H9 (cell line): ENCODE measurements around the gene MORN5. TPM values are rescaled to one million over a fixed set of nuclear protein-coding genes. Genes with fewer than 3 reads are reported as not detected.

Experiments used
- DNase-seq: peaks from one replicate; pipeline ENCODE4 v3.0.0-alpha.2; 2017
- H2AFZ ChIP-seq: one replicate; pipeline ENCODE4 v1.6.1; 2013; ENCODE audit warnings: mild to moderate bottlenecking, low read length, control low read depth, moderate library complexity
- H2AK5ac ChIP-seq: 2 replicates; pipeline ENCODE4 v1.6.1; 2013; ENCODE audit warnings: low read length, control low read depth, mixed read lengths; ENCODE audit not compliant: insufficient read length
- H2BK120ac ChIP-seq: one replicate; pipeline ENCODE4 v1.6.1; 2013; ENCODE audit warnings: low read depth, mild to moderate bottlenecking, low read length, control low read depth, inconsistent platforms; ENCODE audit not compliant: poor library complexity, severe bottlenecking
- H2BK12ac ChIP-seq: 2 replicates; pipeline ENCODE4 v1.6.1; 2013; ENCODE audit warnings: low read length, control low read depth, mixed read lengths, low read depth; ENCODE audit not compliant: insufficient read length
- H2BK15ac ChIP-seq: 2 replicates; pipeline ENCODE4 v1.6.1; 2013; ENCODE audit warnings: low read depth, low read length, control low read depth
- H2BK20ac ChIP-seq: one replicate; pipeline ENCODE4 v1.6.1; 2013; ENCODE audit warnings: low read depth, mild to moderate bottlenecking, low read length, control low read depth, inconsistent platforms; ENCODE audit not compliant: poor library complexity, severe bottlenecking
- H2BK5ac ChIP-seq: 2 replicates; pipeline ENCODE4 v1.6.1; 2013; ENCODE audit warnings: low read length, control low read depth, mixed read lengths; ENCODE audit not compliant: insufficient read length
- H3K14ac ChIP-seq: 2 replicates; pipeline ENCODE4 v1.6.1; 2013; ENCODE audit warnings: low read length, control low read depth; ENCODE audit not compliant: insufficient read depth
- H3K18ac ChIP-seq: 2 replicates; pipeline ENCODE4 v1.6.1; 2013; ENCODE audit warnings: low read depth, mild to moderate bottlenecking, mixed read lengths, low read length, control low read depth; ENCODE audit not compliant: insufficient read length
- H3K23ac ChIP-seq: 2 replicates; pipeline ENCODE4 v1.6.1; 2013; ENCODE audit warnings: low read length, control low read depth, mixed read lengths, low read depth; ENCODE audit not compliant: insufficient read length
- H3K23me2 ChIP-seq: 2 replicates; pipeline ENCODE4 v1.6.1; 2013; ENCODE audit warnings: low read depth, mild to moderate bottlenecking, mixed read lengths, low read length, control low read depth; ENCODE audit not compliant: insufficient read length, poor library complexity, severe bottlenecking
- H3K27ac ChIP-seq: 2 replicates; pipeline ENCODE4 v1.5.1; 2013; ENCODE audit warnings: low read length, control low read depth, mixed read lengths, low read depth; ENCODE audit not compliant: insufficient read length
- H3K27me3 ChIP-seq: 2 replicates; pipeline ENCODE4 v1.6.1; 2013; ENCODE audit warnings: low read length, control low read depth, inconsistent platforms; ENCODE audit not compliant: insufficient read depth
- H3K4ac ChIP-seq: 2 replicates; pipeline ENCODE4 v1.6.1; 2013; ENCODE audit warnings: low read depth, mild to moderate bottlenecking, control low read depth, inconsistent platforms, low read length, moderate library complexity
- H3K4me1 ChIP-seq: 2 replicates; pipeline ENCODE4 v1.6.1; 2013; ENCODE audit warnings: low read length, control low read depth, inconsistent platforms; ENCODE audit not compliant: insufficient read depth
- H3K4me2 ChIP-seq: 2 replicates; pipeline ENCODE4 v1.6.1; 2013; ENCODE audit warnings: low read length, control low read depth, mixed read lengths; ENCODE audit not compliant: insufficient read length, insufficient read depth
- H3K56ac ChIP-seq: 2 replicates; pipeline ENCODE4 v1.6.1; 2013; ENCODE audit warnings: low read depth, mild to moderate bottlenecking, mixed read lengths, low read length, control low read depth; ENCODE audit not compliant: insufficient read length
- H3K79me1 ChIP-seq: 2 replicates; pipeline ENCODE4 v1.6.1; 2013; ENCODE audit warnings: low read depth, mild to moderate bottlenecking, moderate library complexity, low read length, control low read depth, inconsistent platforms; ENCODE audit not compliant: insufficient read depth, poor library complexity, severe bottlenecking
- H3K79me2 ChIP-seq: 2 replicates; pipeline ENCODE4 v1.6.1; 2013; ENCODE audit warnings: low read length, control low read depth, inconsistent platforms; ENCODE audit not compliant: insufficient read depth
- H3K9ac ChIP-seq: 2 replicates; pipeline ENCODE4 v1.6.1; 2013; ENCODE audit warnings: low read length, control low read depth, mixed read lengths; ENCODE audit not compliant: insufficient read length; ENCODE audit errors: extremely low read depth
- H3K9me3 ChIP-seq: one replicate; pipeline ENCODE4 v1.6.1; 2013; ENCODE audit warnings: low read depth, low read length, inconsistent platforms; ENCODE audit not compliant: control insufficient read depth
- H3T11ph ChIP-seq: one replicate; pipeline ENCODE4 v1.6.1; 2013; ENCODE audit warnings: mild to moderate bottlenecking, low read length, control low read depth, inconsistent platforms
- H4K20me1 ChIP-seq: one replicate; pipeline ENCODE4 v1.6.1; 2013; ENCODE audit not compliant: control insufficient read depth, insufficient read length, insufficient read depth
- H4K5ac ChIP-seq: 2 replicates; pipeline ENCODE4 v1.6.1; 2013; ENCODE audit warnings: low read depth, mild to moderate bottlenecking, mixed read lengths, low read length, control low read depth; ENCODE audit not compliant: insufficient read length
- H4K8ac ChIP-seq: replicated peaks from 2 replicates; pipeline ENCODE4 v1.6.1; 2013; ENCODE audit warnings: low read length, control low read depth, mixed read lengths, low read depth; ENCODE audit not compliant: insufficient read length
- H4K91ac ChIP-seq: 2 replicates; pipeline ENCODE4 v1.6.1; 2013; ENCODE audit warnings: low read depth, mild to moderate bottlenecking, moderate library complexity, mixed read lengths, low read length, control low read depth; ENCODE audit not compliant: insufficient read length
- H3K27ac Mint-ChIP-seq, 3 experiments: 2 replicates in 2 of 3; 3 replicates in 1 of 3; pipeline ENCODE4 v1.8.0; 2020 to 2021; ENCODE audit warnings: mixed read lengths in 3 of 3, mild to moderate bottlenecking in 1 of 3, moderate library complexity in 1 of 3
- H3K27me3 Mint-ChIP-seq: 2 replicates; pipeline ENCODE4 v1.8.0; 2021; ENCODE audit warnings: low read depth, mild to moderate bottlenecking, moderate library complexity, mixed read lengths
- H3K36me3 Mint-ChIP-seq, 3 experiments: 2 replicates in 2 of 3; 3 replicates in 1 of 3; pipeline ENCODE4 v1.8.0; 2020 to 2021; ENCODE audit warnings: low read depth in 3 of 3, mixed read lengths in 3 of 3; ENCODE audit not compliant: insufficient read depth in 1 of 3
- H3K4me1 Mint-ChIP-seq, 2 experiments: 2 replicates each; pipeline ENCODE4 v1.8.0; 2020; ENCODE audit warnings: mixed read lengths in 2 of 2
- H3K4me3 Mint-ChIP-seq, 2 experiments: 2 replicates in 1 of 2; 3 replicates in 1 of 2; pipeline ENCODE4 v1.8.0; 2020 to 2021; ENCODE audit warnings: mild to moderate bottlenecking in 2 of 2, mixed read lengths in 2 of 2, moderate library complexity in 1 of 2
- H3K9me3 Mint-ChIP-seq, 2 experiments: 2 replicates in 1 of 2; 3 replicates in 1 of 2; pipeline ENCODE4 v1.8.0; 2020; ENCODE audit warnings: mild to moderate bottlenecking in 2 of 2, mixed read lengths in 2 of 2, moderate library complexity in 1 of 2
- WGBS: extraction: QIAGEN DNeasy Blood & Tissue Kit; methylation state at CpG from one replicate; pipeline ENCODE4 v1.1.7; 2013; ENCODE audit warnings: missing lambda C conversion rate, low lambda C conversion rate, mixed read lengths; ENCODE audit not compliant: insufficient read length; ENCODE audit errors: extremely low coverage; 5-methylcytosine and 5-hydroxymethylcytosine counted together
- total RNA-seq: library from RNA; stranded (reverse); gene quantifications from 2 replicates; pipeline ENCODE4 v1.2.1, GENCODE V29; 2021
- TF ChIP-seq, protein P1 (sequence below): fragments of 200-600 bp; sonication (generic); conservative IDR thresholded peaks from 3 replicates; pipeline ENCODE4 v1.8.0; 2021; ENCODE audit warnings: antibody characterized with exemption, mild to moderate bottlenecking

Gene MORN5
- total RNA-seq, 1 experiment from 2014 or later: not detected

GRCh38 chr9:122184551-122184950 lies 24.8 kb downstream of the MORN5 start:
- whole genome bisulfite sequencing: no CpG with 5 or more reads among the region's 1 CpG

More at GRCh38 chr9:122184551-122184950, 24.8 kb downstream of the MORN5 start:
- no peak overlapping the region for H3K27ac ChIP-seq
- no peak overlapping the region for H3K4me3 Mint-ChIP-seq
- no peak overlapping the region for H2BK15ac ChIP-seq
- no peak overlapping the region for H3K4ac ChIP-seq
- TF ChIP-seq, protein P1, sequence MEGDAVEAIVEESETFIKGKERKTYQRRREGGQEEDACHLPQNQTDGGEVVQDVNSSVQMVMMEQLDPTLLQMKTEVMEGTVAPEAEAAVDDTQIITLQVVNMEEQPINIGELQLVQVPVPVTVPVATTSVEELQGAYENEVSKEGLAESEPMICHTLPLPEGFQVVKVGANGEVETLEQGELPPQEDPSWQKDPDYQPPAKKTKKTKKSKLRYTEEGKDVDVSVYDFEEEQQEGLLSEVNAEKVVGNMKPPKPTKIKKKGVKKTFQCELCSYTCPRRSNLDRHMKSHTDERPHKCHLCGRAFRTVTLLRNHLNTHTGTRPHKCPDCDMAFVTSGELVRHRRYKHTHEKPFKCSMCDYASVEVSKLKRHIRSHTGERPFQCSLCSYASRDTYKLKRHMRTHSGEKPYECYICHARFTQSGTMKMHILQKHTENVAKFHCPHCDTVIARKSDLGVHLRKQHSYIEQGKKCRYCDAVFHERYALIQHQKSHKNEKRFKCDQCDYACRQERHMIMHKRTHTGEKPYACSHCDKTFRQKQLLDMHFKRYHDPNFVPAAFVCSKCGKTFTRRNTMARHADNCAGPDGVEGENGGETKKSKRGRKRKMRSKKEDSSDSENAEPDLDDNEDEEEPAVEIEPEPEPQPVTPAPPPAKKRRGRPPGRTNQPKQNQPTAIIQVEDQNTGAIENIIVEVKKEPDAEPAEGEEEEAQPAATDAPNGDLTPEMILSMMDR: no peak
- no peaks in the 10 kb centered on the region for H3K79me2 ChIP-seq
- no peak overlapping the region for H4K5ac ChIP-seq
- no peak overlapping the region for H2BK5ac ChIP-seq
- no peak overlapping the region for H2BK120ac ChIP-seq
- no peak overlapping the region for H3K14ac ChIP-seq
- H4K8ac ChIP-seq: no peak overlapping the region
- H3K4me1 ChIP-seq: no peaks in the 10 kb centered on the region
- H3K23ac ChIP-seq: no peak overlapping the region
- no peaks in the 10 kb centered on the region for H3K36me3 Mint-ChIP-seq
- H3K27ac Mint-ChIP-seq: no peak overlapping the region
- H2BK12ac ChIP-seq: no peak overlapping the region
- no peaks in the 10 kb centered on the region for H3K79me1 ChIP-seq
- no peaks in the 10 kb centered on the region; the same call in 1 of the 2 replicates for H3K27me3 Mint-ChIP-seq
- no peak overlapping the region for H2BK20ac ChIP-seq
- H3K9me3 ChIP-seq: no peaks in the 10 kb centered on the region
- no peak overlapping the region for H2AFZ ChIP-seq
- H3K18ac ChIP-seq: no peak overlapping the region
- DNase-seq: no peak
- H3K9me3 Mint-ChIP-seq: no peaks in the 10 kb centered on the region
- H3K23me2 ChIP-seq: no peaks in the 10 kb centered on the region
- H2AK5ac ChIP-seq: no peak overlapping the region
- peaks cover 2 to 5% of the 10 kb centered on the region in 2 experiments; a peak in 1 of 4 replicates for H3K4me1 Mint-ChIP-seq
- no peak overlapping the region for H3T11ph ChIP-seq
- H3K56ac ChIP-seq: no peak overlapping the region
- H3K4me2 ChIP-seq: no peak overlapping the region
- H4K20me1 ChIP-seq: no peaks in the 10 kb centered on the region
- no peak overlapping the region for H3K9ac ChIP-seq
- H3K27me3 ChIP-seq: no peaks in the 10 kb centered on the region
- no peak overlapping the region for H4K91ac ChIP-seq
